ENCODE measurements around the gene ZNRF1. TPM values are rescaled to one million over a fixed set of nuclear protein-coding genes. Genes with fewer than 3 reads are reported as not detected.

Gene ZNRF1
- total RNA-seq, 1 experiment from 2014 or later = 55.1 TPM

GRCh38 chr16:75048530-75048929 is 49.7 kb downstream of the ZNRF1 start:
- Histone ChIP-seq H3K4me3 (ENCODE audit: low read depth, low read length, poor library complexity, severe bottlenecking) (no peak overlapping the region), H3K27ac (ENCODE audit: low read depth, low read length, poor library complexity, severe bottlenecking) (peak overlapping the region; percentile 4), H3K36me3 (ENCODE audit: insufficient read depth, low read length, poor library complexity, severe bottlenecking) (no peaks in the 10 kb centered on the region), H3K27me3 (replicated peaks; ENCODE audit: insufficient read depth, low read depth, low read length, poor library complexity) (no peaks in the 10 kb centered on the region), H3K9me3 (ENCODE audit: low read depth, low read length, poor library complexity, severe bottlenecking) (no peaks in the 10 kb centered on the region), H3K4me1 (ENCODE audit: insufficient read depth, low read length, poor library complexity, severe bottlenecking) (peaks cover 22% of the 10 kb centered on the region)
- DNase-seq (ENCODE audit: low spot score) = no peak
- no TSS peak for BruUV-seq (replicated peaks)
- TF ChIP-seq EZH2 (IDR thresholded peaks at IDR 0.05; ENCODE audit: borderline replicate concordance, low read depth, low read length, poor library complexity, severe bottlenecking) = no peak
- no peak for TF ChIP-seq CTCF (conservative IDR thresholded peaks at IDR 0.05; ENCODE audit: low read depth, low read length)
- POLR2A ChIA-PET (ENCODE audit: low non-redundant PET) = no interaction called here
- intact Hi-C loops (cut with micrococcal nuclease; ENCODE audit: unreplicated experiment) = no loop called here
- CTCF ChIA-PET = no interaction called here

- ChIA-PET POLR2A (ENCODE audit: low non-redundant PET) (no interaction called here), CTCF (no interaction called here)
- H3K4me3 ChIP-seq (ENCODE audit: low read depth, low read length, poor library complexity, severe bottlenecking) = no peak overlapping the region
- peak; percentile 21 for DNase-seq (ENCODE audit: low spot score)
- no peak for TF ChIP-seq CTCF (conservative IDR thresholded peaks at IDR 0.05; ENCODE audit: low read depth, low read length)
- no peak for TF ChIP-seq EZH2 (IDR thresholded peaks at IDR 0.05; ENCODE audit: borderline replicate concordance, low read depth, low read length, poor library complexity, severe bottlenecking)
- H3K36me3 ChIP-seq (ENCODE audit: insufficient read depth, low read length, poor library complexity, severe bottlenecking) = no peaks in the 10 kb centered on the region
- no peaks in the 10 kb centered on the region for H3K27me3 ChIP-seq (replicated peaks; ENCODE audit: insufficient read depth, low read depth, low read length, poor library complexity)
- intact Hi-C loops (cut with micrococcal nuclease; ENCODE audit: unreplicated experiment) = no loop called here
- H3K4me1 ChIP-seq (ENCODE audit: insufficient read depth, low read length, poor library complexity, severe bottlenecking) = peaks cover 15% of the 10 kb centered on the region
- BruUV-seq (replicated peaks) = no TSS peak
- H3K27ac ChIP-seq (ENCODE audit: low read depth, low read length, poor library complexity, severe bottlenecking) = no peak overlapping the region
- H3K9me3 ChIP-seq (ENCODE audit: low read depth, low read length, poor library complexity, severe bottlenecking) = no peaks in the 10 kb centered on the region
These were observed 53.8 kb downstream of the ZNRF1 start for GRCh38 chr16:75052481-75053202.

GRCh38 chr16:75053791-75054555 is 55.1 kb downstream of the ZNRF1 start:
- TF ChIP-seq EZH2 (IDR thresholded peaks at IDR 0.05; ENCODE audit: borderline replicate concordance, low read depth, low read length, poor library complexity, severe bottlenecking) = no peak
- TF ChIP-seq CTCF (conservative IDR thresholded peaks at IDR 0.05; ENCODE audit: low read depth, low read length) = no peak
- H3K27ac ChIP-seq (ENCODE audit: low read depth, low read length, poor library complexity, severe bottlenecking) = peak overlapping the region; percentile 14
- H3K36me3 ChIP-seq (ENCODE audit: insufficient read depth, low read length, poor library complexity, severe bottlenecking) = no peaks in the 10 kb centered on the region
- no peaks in the 10 kb centered on the region for H3K9me3 ChIP-seq (ENCODE audit: low read depth, low read length, poor library complexity, severe bottlenecking)
- peak; percentile 52 for DNase-seq (ENCODE audit: low spot score)
- H3K4me3 ChIP-seq (ENCODE audit: low read depth, low read length, poor library complexity, severe bottlenecking) = no peak overlapping the region
- intact Hi-C loops (cut with micrococcal nuclease; ENCODE audit: unreplicated experiment) = no loop called here
- ChIA-PET POLR2A (ENCODE audit: low non-redundant PET) (interaction anchor here (0.6 kb wide), 1 partner anchor 27 kb away, joined by 9 read pairs; no protein-coding TSS in a partner anchor), CTCF (no interaction called here)
- BruUV-seq (replicated peaks) = no TSS peak
- peaks cover 12% of the 10 kb centered on the region for H3K4me1 ChIP-seq (ENCODE audit: insufficient read depth, low read length, poor library complexity, severe bottlenecking)
- no peaks in the 10 kb centered on the region for H3K27me3 ChIP-seq (replicated peaks; ENCODE audit: insufficient read depth, low read depth, low read length, poor library complexity)
